Measurements from ENCODE around the gene NPW.

NPW gene

GRCh38 chr16:2036200-2036966, 16.8 kb downstream of the NPW start:
- no peak for TF ChIP-seq CTCF (IDR thresholded peaks at IDR 0.05)

DNA sequence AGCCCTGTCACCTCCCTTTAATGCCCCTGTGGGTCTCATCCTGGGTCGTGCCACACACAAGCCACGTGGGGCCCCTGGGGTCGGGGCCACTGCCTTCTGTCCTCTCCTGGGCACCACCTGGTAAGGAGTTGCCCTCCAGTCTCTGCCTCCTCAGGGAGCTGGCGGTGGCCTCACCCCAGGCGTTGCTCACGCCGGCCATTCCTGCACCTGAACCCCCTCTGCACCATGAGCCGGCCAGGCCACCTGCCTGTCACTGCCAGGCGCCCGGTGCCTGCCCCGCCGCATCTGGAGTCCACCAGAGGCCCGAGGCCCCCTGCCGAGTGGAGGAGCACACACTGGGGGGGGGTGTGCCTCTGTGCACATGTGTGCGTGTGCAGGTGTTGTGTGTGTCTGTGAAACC, 17.5 kb downstream of the NPW start:
- no peak for TF ChIP-seq CTCF (IDR thresholded peaks at IDR 0.05)

- TF ChIP-seq CTCF (IDR thresholded peaks at IDR 0.05): no peak
Measured at GRCh38 chr16:2037647-2038381, 18.2 kb downstream of the NPW start.

DNA sequence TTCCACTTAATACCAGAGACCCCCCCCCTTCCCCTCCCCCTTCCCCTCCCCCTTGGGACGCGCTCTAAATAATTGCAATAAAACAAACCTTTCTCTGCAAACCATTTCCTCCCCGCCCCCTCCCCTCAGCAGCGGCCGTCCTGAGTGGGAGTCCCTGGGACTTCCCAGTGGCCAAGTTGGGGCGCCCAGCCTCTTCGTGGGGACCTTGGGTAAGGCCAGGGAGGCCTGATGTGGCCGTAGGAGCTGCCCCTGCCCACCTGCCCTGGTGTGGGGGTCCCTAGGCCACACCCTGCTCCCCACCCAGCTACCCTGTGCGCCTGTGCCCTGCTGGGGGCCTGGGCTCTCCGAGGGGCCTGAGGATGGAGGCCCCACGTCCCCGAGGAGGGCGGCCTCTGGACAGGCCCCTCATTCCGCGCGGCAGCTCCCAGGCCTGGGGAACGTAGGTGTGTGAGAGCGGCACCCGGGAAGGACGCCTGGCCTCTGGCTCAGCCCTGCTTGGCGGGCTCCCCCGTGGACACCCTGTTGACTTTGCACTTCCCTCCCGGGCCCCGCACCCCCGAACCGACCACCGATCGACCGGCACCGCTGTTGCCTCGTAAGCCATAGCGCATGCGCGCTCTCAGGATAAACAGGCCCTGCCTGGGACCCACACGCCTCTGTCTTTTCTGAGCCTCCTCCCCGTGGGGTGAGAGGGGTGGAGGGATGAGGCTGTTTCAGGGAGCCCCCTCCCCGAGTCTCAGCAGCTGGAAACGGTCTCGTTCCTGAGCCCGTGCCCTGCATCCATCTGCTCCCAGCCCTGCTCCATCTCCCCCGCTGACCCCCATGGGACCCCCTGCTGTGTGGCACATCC, 19.0 kb downstream of the NPW start:
- TF ChIP-seq CTCF (IDR thresholded peaks at IDR 0.05): no peak

DNA sequence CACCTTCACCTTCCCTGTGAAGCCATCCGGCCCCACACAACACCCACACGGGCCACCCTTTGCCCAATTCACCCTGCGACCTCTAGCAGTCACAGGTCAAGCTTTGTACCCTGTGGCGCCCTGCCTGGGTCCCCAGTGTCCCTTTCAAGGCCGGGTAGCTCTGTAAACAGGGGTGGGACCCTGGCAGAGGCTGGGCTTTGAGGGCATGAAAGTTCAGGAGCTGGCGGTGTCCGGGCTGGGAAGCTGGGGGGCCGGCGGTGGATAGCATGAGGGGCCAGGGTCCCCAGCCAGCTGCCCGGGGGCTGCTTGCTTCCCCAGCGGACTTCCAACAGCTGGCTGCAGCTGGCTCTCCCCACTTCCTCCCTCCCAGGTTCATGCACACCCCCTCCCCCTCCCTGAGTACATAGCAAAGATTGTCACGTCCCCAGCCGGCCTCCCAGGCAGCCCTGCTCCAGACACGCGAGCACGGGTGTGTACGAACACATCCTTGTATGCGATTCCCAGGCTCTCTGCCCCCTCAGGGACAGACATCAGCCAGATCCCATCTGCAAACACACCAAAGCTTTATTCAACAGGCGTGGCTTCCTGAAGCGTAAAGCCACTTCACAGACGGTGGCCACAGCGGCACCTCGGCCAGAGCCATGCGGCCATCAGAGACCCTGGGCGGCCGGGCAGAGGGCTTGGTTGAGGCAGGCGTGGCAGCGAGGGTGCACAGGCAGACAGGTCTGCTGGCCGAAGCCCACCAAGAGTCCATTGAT, 19.9 kb downstream of the NPW start:
- no peak for TF ChIP-seq CTCF (IDR thresholded peaks at IDR 0.05)

GRCh38 chr16:2040041-2040786, 20.6 kb downstream of the NPW start:
- no peak for TF ChIP-seq CTCF (IDR thresholded peaks at IDR 0.05)
